Measurements from ENCODE around the gene GREB1L.
"Not testable (repeated sequence)": the region's sequence is repeated elsewhere in the genome, so short reads cannot be mapped to it uniquely, and the experiment has no call there.

The GREB1L gene

DNA sequence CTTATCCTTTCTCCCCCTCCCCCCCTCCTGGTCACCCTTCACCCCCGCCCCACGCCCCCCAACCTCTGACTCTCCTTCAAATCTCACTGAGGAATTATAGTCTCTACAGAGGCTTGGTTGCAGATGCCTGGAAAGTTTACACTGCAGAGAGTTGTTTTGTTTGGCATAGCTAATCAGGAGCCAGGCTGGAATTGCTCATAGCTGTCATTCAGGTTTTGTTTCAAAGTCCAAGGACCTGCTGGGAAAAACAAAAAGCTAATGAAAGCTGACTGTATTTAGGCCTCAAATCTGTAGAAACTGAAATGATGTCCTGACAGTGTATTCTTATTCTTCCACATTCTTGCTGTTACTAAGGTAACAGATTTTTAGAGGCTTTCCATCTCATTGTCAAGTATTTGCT, 22.6 kb downstream of the GREB1L start:
- no peak for DNase-seq (ENCODE audit: low spot score)

DNA sequence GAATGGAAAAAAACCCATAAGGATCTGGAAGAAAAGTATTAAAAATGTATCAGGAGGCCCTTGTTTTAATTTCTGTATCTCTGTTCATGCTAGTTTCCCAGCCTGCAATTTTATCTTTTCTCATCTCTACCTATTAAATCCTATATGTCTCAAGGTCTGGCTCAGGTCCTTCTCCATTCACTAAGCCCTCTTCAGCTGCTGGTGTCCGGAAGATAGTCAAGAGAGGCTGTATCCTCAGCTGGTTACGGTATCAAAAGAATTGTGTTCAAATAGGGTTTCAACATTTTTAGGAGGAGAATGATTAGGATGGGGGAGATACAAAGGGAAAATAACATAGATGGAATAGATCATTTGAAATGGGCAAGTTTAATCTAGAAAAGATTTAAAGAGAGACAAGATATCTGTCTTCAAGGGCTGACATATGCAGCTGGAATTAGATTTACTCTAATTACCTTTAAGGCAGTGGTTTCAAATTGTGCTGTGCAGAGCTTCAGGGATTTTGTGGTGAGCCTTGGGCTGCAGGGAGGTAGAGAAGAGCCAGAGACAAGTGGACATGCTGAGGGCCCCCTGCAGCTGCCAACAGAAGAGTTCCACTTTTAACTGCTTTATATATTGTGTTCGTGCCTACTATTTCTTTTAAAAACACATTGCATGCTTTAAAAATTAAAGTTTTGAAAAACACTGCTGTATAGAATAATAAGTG, 24.1 kb downstream of the GREB1L start:
- no peak for DNase-seq (ENCODE audit: low spot score)

DNA sequence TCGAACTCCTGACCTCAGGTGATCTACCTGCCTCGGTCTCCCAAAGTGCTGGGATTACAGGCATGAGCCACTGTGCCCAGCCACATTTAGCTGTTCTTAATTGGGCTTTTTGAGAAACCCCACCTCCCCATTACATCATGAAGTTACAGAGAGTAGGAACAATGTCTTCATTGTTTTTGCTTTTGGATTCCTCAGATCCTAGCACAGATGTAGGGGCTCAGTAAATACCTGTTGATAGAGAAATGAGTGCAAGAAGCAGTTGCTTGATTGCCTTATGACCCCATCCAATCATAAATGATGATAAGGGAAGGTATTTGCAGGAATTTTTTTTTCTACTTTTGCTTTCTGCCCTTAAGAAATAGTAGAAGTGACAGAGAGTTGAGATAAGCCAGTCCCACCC, 25.4 kb downstream of the GREB1L start:
- no peak for DNase-seq (ENCODE audit: low spot score)

DNA sequence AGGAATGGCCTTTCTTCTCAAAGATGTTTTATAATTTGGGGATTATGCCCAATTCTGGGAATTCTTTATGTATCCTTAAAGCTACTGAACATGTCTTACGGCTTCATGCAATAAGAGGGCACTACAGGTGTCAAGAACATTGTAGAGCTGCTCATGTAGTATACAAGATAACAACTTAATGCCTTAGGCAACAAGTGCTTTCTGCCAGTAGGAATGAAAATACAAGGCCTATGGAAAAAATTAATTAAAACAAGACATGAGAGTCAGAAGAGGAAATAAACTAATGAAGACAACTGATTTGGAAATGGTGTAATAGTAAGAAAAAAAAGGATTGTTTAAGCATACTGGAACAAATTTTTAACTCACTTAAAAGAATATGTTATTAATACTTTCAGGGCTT, 27.3 kb downstream of the GREB1L start:
- no peak for DNase-seq (ENCODE audit: low spot score)

DNA sequence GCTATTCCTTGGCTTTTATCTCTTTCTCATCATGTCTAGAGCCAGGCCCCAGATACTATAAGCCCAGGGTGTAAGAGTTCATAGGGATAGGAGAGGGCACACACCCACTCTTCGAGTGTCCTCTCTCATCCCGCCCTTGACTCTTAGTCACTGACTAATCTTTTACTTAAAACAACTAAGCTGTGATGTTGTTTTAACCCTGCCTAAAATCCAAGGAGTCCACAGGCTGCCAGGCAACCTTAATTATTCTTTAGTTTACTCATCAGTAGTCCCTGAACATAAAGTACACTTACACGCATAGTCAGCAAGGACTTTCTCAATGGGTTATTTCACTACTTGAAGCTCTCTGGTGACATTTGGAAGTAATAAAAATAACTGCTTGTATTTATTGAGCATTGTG, 28.4 kb downstream of the GREB1L start:
- no peak for DNase-seq (ENCODE audit: low spot score)

DNA sequence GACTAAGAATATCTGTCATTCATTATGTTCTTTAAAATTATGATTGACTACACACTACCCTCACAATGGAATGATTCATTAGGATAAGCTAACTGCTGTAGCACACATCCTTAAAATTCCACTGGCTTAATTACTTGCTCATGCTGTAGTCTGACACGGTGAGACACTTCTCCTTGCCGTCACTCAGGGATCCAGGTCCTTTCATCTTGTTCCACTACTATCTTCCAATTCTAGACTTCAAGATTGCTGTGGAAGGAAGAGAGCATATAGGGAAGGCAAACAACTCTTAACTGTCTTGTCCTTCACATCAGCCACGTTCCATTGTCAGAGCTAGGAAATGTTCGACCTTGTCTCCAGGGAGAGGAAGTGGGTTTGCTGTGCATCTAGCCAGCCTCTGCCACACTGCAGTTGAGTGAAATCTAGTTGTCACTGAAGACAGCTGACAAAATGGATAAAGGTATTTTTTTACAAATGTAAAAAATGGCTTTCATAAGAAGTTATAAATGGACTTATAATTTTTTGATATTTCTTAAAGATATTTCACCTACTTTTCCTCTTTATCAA, 30.1 kb downstream of the GREB1L start:
- DNase-seq (ENCODE audit: low spot score): no peak

DNA sequence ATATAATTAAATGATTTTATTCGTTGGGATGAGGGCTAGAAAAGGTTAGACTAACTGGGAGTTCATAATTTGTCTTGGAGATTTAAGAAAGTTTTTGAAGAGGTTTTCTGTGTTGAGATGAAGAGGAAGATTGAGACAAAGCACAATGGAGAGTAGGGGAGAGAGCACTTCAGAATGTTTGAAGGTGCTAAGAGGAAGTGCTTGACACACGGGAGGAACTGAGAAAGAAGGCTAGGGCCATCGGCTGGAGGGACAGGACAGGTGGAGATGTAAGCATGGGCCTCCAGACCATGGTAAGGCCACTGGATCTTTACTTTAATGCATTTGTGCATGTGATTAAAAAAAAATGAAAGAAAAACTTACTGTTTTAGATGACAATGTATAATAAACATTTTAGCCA, 31.5 kb downstream of the GREB1L start:
- DNase-seq (ENCODE audit: low spot score): no peak

DNA sequence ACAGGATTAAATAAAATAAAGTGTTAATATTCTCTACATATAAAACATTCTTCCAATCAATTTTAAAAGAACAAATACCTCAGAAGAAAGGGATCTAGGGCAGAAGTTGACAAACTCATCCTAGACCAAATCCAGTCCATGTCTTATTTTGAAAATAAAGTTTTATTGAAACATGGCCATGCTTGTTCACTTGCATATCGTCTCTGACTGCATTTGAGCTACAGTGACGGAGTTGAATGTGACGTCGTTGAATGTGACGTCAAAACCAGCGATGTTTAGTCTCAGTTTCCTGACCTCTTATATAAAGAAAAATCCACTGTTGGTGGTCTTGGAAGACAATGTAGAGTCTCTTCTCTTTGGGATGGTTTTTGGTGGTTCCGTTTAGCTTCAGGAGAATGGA, 33.6 kb downstream of the GREB1L start:
- no peak for DNase-seq (ENCODE audit: low spot score)

DNA sequence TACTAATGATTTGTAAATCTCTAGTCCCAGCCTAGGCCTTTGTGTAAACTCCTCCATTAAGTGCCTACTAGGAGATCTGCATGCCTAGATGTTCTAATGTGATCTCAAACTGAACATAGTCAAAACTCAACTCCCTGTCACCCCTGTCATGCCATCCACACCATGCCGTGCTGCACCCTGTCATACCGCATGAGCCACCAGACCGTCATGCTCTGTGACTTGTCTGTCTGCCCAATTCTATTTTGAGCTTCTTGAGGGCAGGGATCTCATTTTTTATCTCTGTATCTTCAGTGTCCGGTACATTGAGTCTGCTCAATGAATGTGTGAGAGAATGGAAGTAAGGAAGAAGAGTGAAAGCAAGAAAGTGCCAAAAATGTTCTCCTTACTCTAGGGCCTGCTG, 35.5 kb downstream of the GREB1L start:
- DNase-seq (ENCODE audit: low spot score): no peak

DNA sequence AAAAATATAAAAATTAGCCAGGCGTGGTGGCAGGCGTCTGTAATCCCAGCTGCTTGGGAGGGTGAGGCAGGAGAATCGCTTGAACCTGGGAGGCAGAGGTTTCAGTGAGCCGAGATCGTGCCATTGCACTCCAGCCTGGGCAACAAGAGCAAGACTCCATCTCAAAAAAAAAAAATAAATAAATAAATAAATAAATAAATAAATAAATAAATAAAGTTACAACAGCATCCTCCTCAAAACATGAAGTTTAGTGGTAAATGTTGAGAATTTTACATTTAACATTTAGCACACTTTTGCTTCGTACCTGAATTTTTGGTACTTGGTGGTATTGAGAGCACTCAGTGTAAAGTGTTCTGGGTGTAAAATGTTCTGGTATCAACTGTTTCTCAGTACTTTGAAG, 36.2 kb downstream of the GREB1L start:
- DNase-seq (ENCODE audit: low spot score): not testable (repeated sequence)

DNA sequence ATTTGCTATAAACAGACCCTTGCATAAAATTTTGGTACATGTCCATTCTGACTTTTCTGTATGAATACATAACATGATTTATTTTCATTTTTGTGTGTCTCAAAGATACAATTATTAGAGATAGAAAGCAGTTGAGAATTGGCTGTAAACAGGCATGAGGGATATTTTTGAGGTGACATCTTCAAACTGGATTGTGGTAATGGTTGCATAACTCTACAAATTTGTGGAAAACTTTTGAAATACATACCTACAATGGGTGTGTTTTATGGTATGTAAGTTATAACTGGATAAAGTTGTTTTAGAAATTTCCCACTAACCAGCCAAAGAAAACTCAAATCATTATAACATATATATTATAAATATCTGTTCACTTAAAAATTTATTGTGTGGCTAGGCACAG, 39.6 kb downstream of the GREB1L start:
- no peak for DNase-seq (ENCODE audit: low spot score)

DNA sequence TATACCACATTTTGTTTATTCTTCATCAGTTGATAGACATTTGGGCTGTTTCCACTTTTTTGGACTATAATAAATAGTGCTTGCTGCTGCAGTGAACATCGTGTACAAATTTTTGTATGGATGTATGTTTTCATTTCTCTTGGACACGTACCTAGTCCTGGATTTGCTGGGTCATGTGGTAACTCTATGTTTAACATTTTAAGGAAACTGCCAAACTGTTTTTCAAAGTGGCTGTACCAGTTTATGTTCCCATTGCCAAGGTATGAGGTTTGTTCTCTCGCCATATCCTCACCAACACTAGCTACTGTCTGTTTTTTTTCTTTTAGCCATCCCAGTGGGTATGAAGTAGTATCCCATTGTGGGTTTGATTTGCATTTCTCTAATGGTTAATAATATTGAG, 42.5 kb downstream of the GREB1L start:
- DNase-seq (ENCODE audit: low spot score): no peak

DNA sequence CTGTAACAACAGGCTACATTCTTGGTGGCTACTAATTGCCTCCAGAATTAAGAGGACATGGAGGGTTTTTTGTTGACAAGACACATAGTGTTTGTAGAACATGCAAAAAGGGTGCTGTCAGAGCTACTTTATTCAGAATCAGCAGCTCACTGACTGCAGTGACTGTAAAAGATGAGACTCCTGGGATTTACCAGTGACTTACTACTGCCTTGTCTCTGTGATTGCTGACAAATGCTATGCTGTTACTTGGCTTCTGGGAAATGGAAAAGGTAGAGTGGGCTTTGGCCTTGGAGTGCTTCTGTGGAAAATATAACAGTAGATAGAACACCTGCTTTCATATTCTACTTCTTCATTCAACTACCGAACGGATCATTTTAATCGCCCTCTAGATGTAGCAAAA, 47.8 kb downstream of the GREB1L start:
- DNase-seq (ENCODE audit: low spot score): no peak

DNA sequence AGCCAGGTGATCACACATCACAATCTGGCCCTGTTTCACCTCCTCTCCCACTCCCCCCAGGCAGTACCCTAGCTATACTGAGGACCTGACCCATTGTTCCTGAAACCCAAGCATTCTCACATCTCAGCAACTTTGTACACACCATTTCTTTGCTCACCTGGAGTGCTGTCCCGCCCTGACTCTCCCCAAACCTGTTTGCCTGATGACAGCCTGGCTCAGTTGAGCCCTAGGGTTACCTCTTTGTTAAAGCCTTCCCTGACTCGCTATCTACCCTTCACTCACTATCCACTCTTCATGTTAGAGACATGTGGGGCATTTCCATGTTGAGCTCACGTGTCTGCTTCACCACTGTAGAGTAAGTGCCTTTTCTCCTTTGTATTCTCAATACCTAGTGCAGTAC, 49.1 kb downstream of the GREB1L start:
- no peak for DNase-seq (ENCODE audit: low spot score)

DNA sequence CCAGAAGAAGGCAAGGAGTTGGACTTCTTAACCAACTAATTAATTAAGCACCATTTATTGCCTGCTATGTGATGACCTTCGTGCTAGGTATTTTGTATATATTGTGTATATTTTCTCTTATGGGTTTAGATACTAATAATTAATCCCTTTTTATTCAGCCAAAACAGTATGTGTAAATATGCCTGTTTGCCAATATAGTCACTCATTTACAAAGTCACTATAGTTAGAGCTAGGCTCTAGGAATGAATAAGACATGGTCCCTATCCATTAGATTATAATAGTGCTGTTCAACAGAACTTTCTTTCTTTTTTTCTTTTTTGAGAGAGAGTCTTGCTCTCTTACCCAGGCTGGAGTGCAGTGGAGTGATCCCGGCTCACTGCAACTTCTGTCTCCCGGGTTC, 51.4 kb downstream of the GREB1L start:
- DNase-seq (ENCODE audit: low spot score): no peak

DNA sequence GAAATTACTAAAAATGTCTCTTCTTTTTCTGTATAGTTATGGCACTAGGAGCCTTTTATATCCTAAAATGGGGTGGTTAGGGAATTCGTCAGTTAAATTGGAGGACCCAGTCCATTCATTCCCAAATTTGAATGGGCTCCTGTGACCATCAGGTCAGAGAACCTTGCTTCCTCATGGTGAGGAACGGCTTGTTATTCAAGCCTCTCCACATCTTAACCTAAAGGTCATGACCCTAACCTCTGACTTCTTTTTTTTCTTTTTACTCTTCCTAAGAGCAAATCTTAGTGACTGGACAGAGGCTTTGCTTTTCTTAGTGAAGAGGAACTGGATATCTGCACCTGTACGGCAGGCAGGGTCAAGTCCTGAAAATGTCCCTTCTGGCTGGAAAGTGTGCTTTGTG, 53.1 kb downstream of the GREB1L start:
- no peak for DNase-seq (ENCODE audit: low spot score)

DNA sequence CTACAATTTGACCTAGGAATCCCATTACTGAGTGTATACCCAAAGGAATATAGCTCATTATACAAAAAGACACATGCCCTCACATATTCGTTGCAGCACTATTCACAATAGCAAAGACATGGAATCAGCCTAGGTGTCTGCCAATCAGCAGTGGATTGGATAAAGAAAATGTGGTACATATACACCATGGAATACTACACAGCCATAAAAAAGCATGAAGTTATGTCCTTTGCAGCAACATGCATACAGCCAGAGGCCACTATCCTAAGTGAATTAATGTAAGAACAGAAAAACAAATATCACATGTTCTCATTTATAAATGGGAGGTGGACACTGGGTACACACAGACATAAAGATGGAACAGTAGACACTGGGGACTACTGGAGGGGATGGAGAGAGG, 54.0 kb downstream of the GREB1L start:
- no peak for DNase-seq (ENCODE audit: low spot score)

DNA sequence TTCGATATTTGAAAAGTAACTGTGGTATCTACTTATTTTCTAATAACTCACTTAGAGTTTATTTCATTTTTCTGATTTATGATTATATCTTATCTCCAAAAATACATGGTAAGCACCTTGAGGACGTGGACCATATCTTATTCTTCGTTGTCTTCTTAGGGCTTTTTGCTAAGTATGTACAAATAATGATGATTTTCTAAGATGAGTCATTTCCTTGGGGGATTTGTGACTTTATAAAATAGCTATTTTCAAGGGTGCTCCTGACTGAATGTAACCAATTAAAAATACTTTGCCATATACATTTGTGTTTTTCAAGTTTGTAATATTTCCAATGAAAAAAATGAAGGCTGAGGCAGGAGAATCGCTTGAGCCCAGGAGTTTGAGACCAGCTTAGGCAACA, 56.3 kb downstream of the GREB1L start:
- DNase-seq (ENCODE audit: low spot score): no peak

DNA sequence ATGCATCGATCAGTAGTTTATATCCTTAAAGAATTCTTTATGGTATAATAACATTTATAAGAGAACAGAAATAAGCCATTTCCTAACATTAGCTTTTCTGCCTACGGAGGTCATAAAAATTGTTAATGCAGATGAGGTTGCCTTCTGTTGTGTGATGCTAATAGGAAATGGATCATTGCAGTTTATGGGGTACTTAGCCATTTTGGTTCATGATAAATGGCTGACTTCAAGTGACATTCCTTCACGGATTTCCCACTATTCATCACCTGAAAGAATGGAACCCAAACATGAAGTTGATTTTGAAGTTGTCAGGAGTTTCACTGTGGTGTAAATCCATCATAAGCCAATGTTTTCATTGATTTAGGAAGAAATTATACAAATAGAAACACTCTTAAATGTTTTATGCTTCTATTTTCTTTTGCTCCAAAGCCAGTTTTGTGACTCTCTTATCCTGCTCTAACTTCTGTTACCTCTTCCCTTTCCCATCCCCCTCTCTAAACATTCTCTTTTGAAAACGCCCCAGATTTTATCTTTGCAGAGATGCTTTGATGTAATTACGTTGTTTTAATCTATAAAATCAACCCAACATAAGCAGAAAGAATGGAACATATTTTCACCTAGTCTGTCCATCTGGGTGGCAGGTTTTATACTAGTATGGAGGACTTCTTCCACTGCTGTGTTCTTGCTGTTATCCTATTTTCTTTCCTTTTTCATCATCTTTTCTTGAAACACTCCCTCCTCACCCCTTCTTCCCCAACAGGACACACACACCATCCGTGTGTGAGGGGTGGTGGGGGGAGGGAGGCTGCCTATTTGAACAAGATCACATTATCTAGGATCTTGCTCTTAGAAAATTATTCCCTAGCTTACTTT, 58.2 kb downstream of the GREB1L start:
- DNase-seq (ENCODE audit: low spot score): no peak

DNA sequence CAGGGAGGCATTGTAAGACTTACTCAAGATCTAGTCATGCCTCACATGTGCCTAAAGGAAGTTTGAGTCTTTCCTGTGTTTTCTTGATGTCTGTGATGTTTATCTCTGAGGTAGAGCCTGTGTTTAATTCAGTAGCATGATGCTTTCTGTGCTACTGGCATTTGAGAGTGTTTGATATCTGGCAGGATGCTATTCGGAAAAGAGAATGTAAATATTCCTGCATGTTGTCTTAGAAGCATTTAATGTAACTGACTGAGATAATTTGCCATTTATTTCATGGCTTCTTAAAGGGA, 58.8 kb downstream of the GREB1L start:
- no peak for DNase-seq (ENCODE audit: low spot score)

DNA sequence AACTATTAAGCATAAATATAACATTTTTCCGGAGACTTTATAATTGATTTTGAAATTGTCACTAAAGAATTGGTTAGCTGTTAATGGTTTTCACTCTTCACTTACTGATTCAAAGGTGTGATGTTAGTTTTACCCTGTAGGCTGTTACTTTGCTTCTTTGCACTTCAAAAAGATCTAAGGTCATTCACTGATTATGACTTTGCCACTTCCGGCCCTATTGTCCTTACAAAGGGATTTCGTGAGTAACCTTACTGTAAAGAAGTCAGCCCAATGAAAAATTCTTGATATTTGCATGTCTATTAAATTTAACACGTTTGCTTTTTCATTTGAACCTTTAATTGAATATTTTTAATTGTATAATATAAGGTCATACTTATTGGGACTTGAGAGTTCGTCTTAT, 61.4 kb downstream of the GREB1L start:
- DNase-seq (ENCODE audit: low spot score): no peak

DNA sequence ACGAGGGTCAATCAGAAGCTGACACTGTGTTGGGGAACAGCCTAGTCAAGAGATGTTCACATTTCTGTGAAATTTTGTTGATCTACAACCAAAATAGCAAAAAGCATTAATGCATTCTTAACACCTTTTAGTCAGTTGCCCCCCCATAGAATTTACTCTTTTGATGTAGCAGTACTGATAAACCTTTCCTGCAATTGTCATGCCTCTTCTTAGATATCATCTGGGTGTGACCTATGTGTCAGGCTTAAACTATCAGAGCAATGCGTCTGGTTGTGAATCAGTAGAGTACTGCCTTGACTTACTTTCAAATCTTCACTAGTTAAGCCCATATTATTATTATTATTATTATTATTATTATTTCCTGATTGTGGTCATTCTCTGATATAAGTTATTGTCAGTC, 61.9 kb downstream of the GREB1L start:
- no peak for DNase-seq (ENCODE audit: low spot score)

DNA sequence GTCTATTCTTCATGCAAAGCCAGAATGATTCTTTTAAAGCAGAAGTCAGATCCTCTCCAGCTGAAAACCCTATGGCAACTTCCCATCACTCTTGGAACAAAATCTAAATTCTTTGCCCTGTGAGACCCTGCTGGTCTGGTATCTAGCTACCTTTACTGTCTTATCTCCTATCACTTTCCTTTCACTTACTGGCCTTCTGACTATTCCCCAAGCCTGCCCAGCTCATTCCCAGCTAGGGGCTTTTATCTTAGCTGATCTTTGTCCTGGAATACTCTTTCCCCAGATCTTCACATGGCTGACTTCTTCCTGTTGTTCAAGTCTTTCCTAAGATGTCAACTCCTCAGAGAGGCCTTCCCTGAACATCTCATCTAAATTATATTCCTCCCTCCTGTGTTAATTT, 63.6 kb downstream of the GREB1L start:
- no peak for DNase-seq (ENCODE audit: low spot score)

DNA sequence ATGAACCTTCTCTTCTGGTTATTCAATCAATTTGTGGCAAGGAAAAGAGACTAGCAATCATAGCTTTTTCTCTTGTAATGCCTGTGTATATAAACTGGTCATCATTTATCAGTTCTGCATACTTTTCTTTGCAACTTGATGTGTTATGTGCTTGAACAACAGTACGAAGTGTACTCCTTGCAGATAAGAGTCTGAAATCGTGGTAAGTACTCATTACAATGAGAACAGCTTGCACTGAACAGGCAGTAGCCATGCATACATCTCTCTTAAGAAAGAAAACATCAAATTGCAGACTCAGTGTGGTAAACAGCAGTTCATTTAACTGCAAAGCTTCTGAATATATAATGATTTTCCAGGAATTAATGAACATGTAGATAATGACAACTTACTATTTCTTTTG, 64.3 kb downstream of the GREB1L start:
- DNase-seq (ENCODE audit: low spot score): no peak
